HepG2 (cell line): Measurements from ENCODE around the gene RNF13. TPM values are rescaled to one million over a fixed set of nuclear protein-coding genes. Genes with fewer than 3 reads are reported as not detected.
A peak's percentile ranks its signal among the peaks of the same experiment; 100 is the strongest.

Experiments
- CREBL2 ChIP-seq: sonication (generic); formaldehyde crosslinking; IDR thresholded peaks from 2 replicates; pipeline ENCODE4 v1.8.1; 2023; ENCODE audit warnings: missing genetic modification reagents, mild to moderate bottlenecking, borderline replicate concordance
- FOXA3 ChIP-seq: IDR thresholded peaks from 2 replicates; pipeline ENCODE4 v1.6.1; 2016; ENCODE audit warnings: missing genetic modification reagents, missing compliant biosample characterization
- FOXP4 ChIP-seq: sonication (generic); formaldehyde crosslinking; IDR thresholded peaks from 2 replicates; pipeline ENCODE4 v1.4.0; 2020; ENCODE audit warnings: missing genetic modification reagents
- GABPA ChIP-seq, 2 experiments: IDR thresholded peaks; 2 replicates each; pipeline ENCODE4 v1.6.1; 2011 to 2016; ENCODE audit warnings: low read depth in 2 of 2, low read length in 1 of 2, missing biosample characterization in 1 of 2, missing genetic modification characterization in 1 of 2
- GFI1 ChIP-seq: sonication (generic); formaldehyde crosslinking; IDR thresholded peaks from 2 replicates; pipeline ENCODE4 v1.5.0; 2020; ENCODE audit warnings: missing genetic modification reagents, mild to moderate bottlenecking, borderline replicate concordance
- HHEX ChIP-seq: IDR thresholded peaks from 2 replicates; pipeline ENCODE4 v1.6.1; 2016; ENCODE audit warnings: control low read depth
- HMG20A ChIP-seq: IDR thresholded peaks from 2 replicates; pipeline ENCODE4 v1.6.1; 2016; ENCODE audit warnings: borderline replicate concordance
- JUN ChIP-seq: sonication (generic); formaldehyde crosslinking; IDR thresholded peaks from 2 replicates; pipeline ENCODE4 v1.4.0; 2020; ENCODE audit warnings: mild to moderate bottlenecking, missing genetic modification reagents
- PAXIP1 ChIP-seq: sonication (generic); formaldehyde crosslinking; conservative IDR thresholded peaks from 2 replicates; pipeline ENCODE4 v1.4.0; 2020; ENCODE audit warnings: mild to moderate bottlenecking, missing genetic modification reagents, moderate library complexity
- PLRG1 ChIP-seq: fragments of 450-650 bp; conservative IDR thresholded peaks from 2 replicates; pipeline ENCODE4 v1.6.1; 2016
- RCOR2 ChIP-seq: IDR thresholded peaks from 2 replicates; pipeline ENCODE4 v1.6.1; 2016; ENCODE audit warnings: missing biosample characterization, missing genetic modification reagents
- SAP130 ChIP-seq: IDR thresholded peaks from 2 replicates; pipeline ENCODE4 v1.6.1; 2016; ENCODE audit warnings: low read depth
- SOX13 ChIP-seq, 3 experiments: fragments of 450-650 bp in 1 of 3; sonication (generic) in 1 of 3; formaldehyde crosslinking in 1 of 3; IDR thresholded peaks in 2 of 3; conservative IDR thresholded peaks in 1 of 3; 2 replicates each; pipeline versions ENCODE4 v1.5.0 to v1.6.1; 2016 to 2020; ENCODE audit warnings: antibody characterized with exemption in 1 of 3, mild to moderate bottlenecking in 1 of 3, missing compliant biosample characterization in 1 of 3, missing genetic modification reagents in 1 of 3, moderate library complexity in 1 of 3
- STAT6 ChIP-seq: sonication (generic); formaldehyde crosslinking; IDR thresholded peaks from 2 replicates; pipeline ENCODE4 v1.4.0; 2020; ENCODE audit warnings: missing genetic modification reagents, mild to moderate bottlenecking, borderline replicate concordance
- TFE3 ChIP-seq: IDR thresholded peaks from 2 replicates; pipeline ENCODE4 v1.6.1; 2016
- THAP11 ChIP-seq: IDR thresholded peaks from 2 replicates; pipeline ENCODE4 v1.6.1; 2016; ENCODE audit warnings: missing biosample characterization, missing genetic modification reagents
- ZNF136 ChIP-seq: sonication (generic); formaldehyde crosslinking; IDR thresholded peaks from 2 replicates; pipeline ENCODE4 v1.8.1; 2022; ENCODE audit warnings: low read depth, mild to moderate bottlenecking, moderate library complexity, missing genetic modification reagents
- ZNF235 ChIP-seq: sonication (generic); formaldehyde crosslinking; IDR thresholded peaks from 2 replicates; pipeline ENCODE4 v1.8.1; 2023; ENCODE audit warnings: mild to moderate bottlenecking, missing genetic modification reagents, borderline replicate concordance
- ZNF557 ChIP-seq: sonication (generic); formaldehyde crosslinking; IDR thresholded peaks from 2 replicates; pipeline ENCODE4 v1.4.0; 2020; ENCODE audit warnings: missing genetic modification reagents
- polyA plus RNA-seq, 8 experiments: library from polyadenylated mRNA; depleted of rRNA in 3 of 8; stranded (reverse) in 7 of 8; unstranded in 1 of 8; fragments of >200 nt; fragmentation: Illumina TruSeq in 4 of 8; extraction: Trizol in 4 of 8; gene quantifications; 2 replicates each; pipeline versions ENCODE4 v1.2.1 to v1.2.3, GENCODE V29; 2011 to 2016; ENCODE audit warnings: low read depth in 4 of 8, missing spikeins in 1 of 8, mixed read lengths in 1 of 8; ENCODE audit not compliant: insufficient read depth in 1 of 8
- total RNA-seq, 5 experiments: library from RNA; depleted of rRNA; stranded (reverse); fragments of >200 nt; fragmentation: Illumina TruSeq; extraction: Trizol; gene quantifications; 2 replicates each; pipeline ENCODE4 v1.2.3, GENCODE V29; 2016; ENCODE audit warnings: low read depth in 1 of 5

Gene RNF13
- total and polyA plus RNA-seq, 2 of the 13 experiments (the other 11 are each of a cell fraction or from before 2014, with no cell fraction given), result 39.8 to 46.0 TPM

GRCh38 chr3:149845570-149846244 is 32.7 kb downstream of the RNF13 start (continued):
- TF ChIP-seq CREBL2 (CRISPR knock-in tag), result no peak
- TF ChIP-seq TFE3 (CRISPR knock-in tag), result peak; percentile 58; the same call in 1 of the 2 replicates
- TF ChIP-seq HMG20A, result peak; percentile 39; the same call in 1 of the 2 replicates
- TF ChIP-seq ZNF136 (CRISPR knock-in tag), result no peak
- TF ChIP-seq GFI1 (CRISPR knock-in tag), result peak; percentile 45; the same call in 1 of the 2 replicates
- TF ChIP-seq PAXIP1 (CRISPR knock-in tag), result peak; percentile 90
- no peak for TF ChIP-seq HHEX (CRISPR knock-in tag)
- peak; percentile 49 for TF ChIP-seq FOXP4 (CRISPR knock-in tag)
- TF ChIP-seq ZNF557 (CRISPR knock-in tag), result no peak
- TF ChIP-seq SAP130 (CRISPR knock-in tag), result peak; percentile 38; the same call in 1 of the 2 replicates
- no peak for TF ChIP-seq STAT6 (CRISPR knock-in tag)
- TF ChIP-seq JUN, result no peak
- no peak for TF ChIP-seq GABPA (IDR thresholded peaks at IDR 0.05; ENCODE audit: low read depth, low read length)
- peak; percentile 28; the same call in 1 of the 2 replicates for TF ChIP-seq GABPA (CRISPR knock-in tag; IDR thresholded peaks at IDR 0.05; ENCODE audit: low read depth)
- TF ChIP-seq FOXA3 (CRISPR knock-in tag), result peak; percentile 93
- peak; percentile 67; the same call in 1 of the 2 replicates for TF ChIP-seq RCOR2 (CRISPR knock-in tag)
- no peak for TF ChIP-seq PLRG1
- no peak for TF ChIP-seq ZNF235 (CRISPR knock-in tag)
- TF ChIP-seq SOX13 (IDR thresholded peaks at IDR 0.05), result no peak
- peak in 1 of 2 experiments; percentile 34; a peak in 1 of 4 replicates for TF ChIP-seq SOX13 (CRISPR knock-in tag; conservative IDR thresholded peaks at IDR 0.05 in 1 of 2, IDR thresholded peaks at IDR 0.05 in 1 of 2)
- TF ChIP-seq THAP11 (CRISPR knock-in tag), result 0 out of 2 replicates have a peak, but pooled peaks have one; percentile 12
